Heart right ventricle (tissue), 16 donors: ENCODE measurements around the gene CRISP2. TPM values are rescaled to one million over a fixed set of nuclear protein-coding genes. Genes with fewer than 3 reads are reported as not detected.
"Not testable (repeated sequence)": the region's sequence is repeated elsewhere in the genome, so short reads cannot be mapped to it uniquely, and the experiment has no call there.

Experiments
- ATAC-seq, 8 donors: fragments of 200-7000 bp; cut with Tn5 transposase; one replicate each; pipeline ENCODE4 v1.9.1; 2020; ENCODE audit warnings: mild to moderate bottlenecking in 8 of 8, moderate library complexity in 8 of 8, moderate number of reproducible peaks in 1 of 8
- DNase-seq, 2 donors: peaks; one replicate each; pipeline ENCODE4 v3.0.0-alpha.2; 2020
- H3K27ac ChIP-seq, 10 donors: fragments of 200-600 bp; sonication (generic) in 2 of 10; one replicate each; pipeline versions ENCODE4 v1.5.0 to v1.8.0; 2020 to 2022; ENCODE audit warnings: mild to moderate bottlenecking in 3 of 10
- H3K27me3 ChIP-seq, 7 donors: fragments of 200-600 bp; one replicate each; pipeline ENCODE4 v1.8.0; 2021 to 2022; ENCODE audit warnings: mild to moderate bottlenecking in 2 of 7
- H3K36me3 ChIP-seq, 9 donors: fragments of 200-600 bp; sonication (generic) in 1 of 9; one replicate each; pipeline versions ENCODE4 v1.5.0 to v1.8.0; 2020 to 2022; ENCODE audit warnings: mild to moderate bottlenecking in 2 of 9
- H3K4me1 ChIP-seq, 9 donors: fragments of 200-600 bp; sonication (generic) in 1 of 9; one replicate each; pipeline versions ENCODE4 v1.5.0 to v1.8.0; 2020 to 2022; ENCODE audit warnings: mild to moderate bottlenecking in 4 of 9
- H3K4me3 ChIP-seq, 10 donors: fragments of 200-600 bp; sonication (generic) in 2 of 10; one replicate each; pipeline versions ENCODE4 v1.5.0 to v1.8.0; 2020 to 2022; ENCODE audit warnings: mild to moderate bottlenecking in 7 of 10, moderate library complexity in 2 of 10
- H3K9me3 ChIP-seq, 11 donors: fragments of 200-600 bp in 10 of 11; sonication (generic) in 2 of 11; one replicate each; pipeline versions ENCODE4 v1.5.0 to v1.8.0; 2013 to 2022; ENCODE audit warnings: mild to moderate bottlenecking in 2 of 11, control low read depth in 1 of 11, moderate library complexity in 1 of 11
- WGBS, 2 donors: extraction: QIAGEN DNeasy Blood & Tissue Kit; methylation state at CpG; one replicate each; pipeline ENCODE4 v1.1.7; 2013; ENCODE audit warnings: inconsistent platforms in 1 of 2; 5-methylcytosine and 5-hydroxymethylcytosine counted together
- intact Hi-C, 10 donors: fragments of 100-400 bp; cut with DNase I; formaldehyde crosslinking; loops; one replicate each; pipeline versions ENCODE4 v1.11.1 to v1.14.2; 2022
- polyA plus RNA-seq, 2 donors: library from polyadenylated mRNA; stranded (reverse); fragments of 200-250 nt; gene quantifications; one replicate each; pipeline ENCODE4 v1.2.3, GENCODE V29; 2013
- total RNA-seq, 10 donors: library from RNA; stranded (reverse); fragmentation: NEBNext Ultra II Directional in 3 of 10; extraction: Animal tissue kit (Norgen Biotek cat#: 25700) in 3 of 10; gene quantifications; one replicate each; pipeline versions ENCODE4 v1.2.1 to v1.2.4, GENCODE V29; 2021 to 2023
- TF ChIP-seq, protein P1 (sequence below), 9 donors: fragments of 200-600 bp; sonication (generic) in 2 of 9; IDR thresholded peaks; one replicate each; pipeline versions ENCODE4 v1.5.0 to v1.8.0; 2021 to 2022; ENCODE audit warnings: antibody characterized with exemption in 9 of 9, mild to moderate bottlenecking in 5 of 9, moderate library complexity in 1 of 9
- donor health status: Arrhythmogenic right ventricular cardiomyopathy.
- donor health status: ischemic (EF 13 %, LVEDD 7.1; RV severe dilation, severe dysfunction).
- donor health status: healthy with polysubstance abuse.
- donor health status: DM: no; HTN: yes; CAD: no.
- donor health status: DM: no; HTN: no; CAD: no.
- donor health status: ischemic (EF 25% LVEDD 6.9; RV normal size, moderate dysfunction).
- donor health status: ischemic (EF 25% LVEDD 5.7; RV mildly dilated, moderate dysfunction).
- donor health status: healthy.
- donor health status: DM: yes; HTN: yes; CAD: no.
- donor health status: Ischemic cardiomyopathy.
- donor health status: ischemic (EF 35%, LVEDD 5.7; RV mildly dilated, moderate dysfunction).
- donor health status: nonischemic (EF 11% LVEDD 7.7; RV severe dilation, severe dysfunction).
- donor health status: DM: yes; HTN: yes; CAD: no.
- donor health status: PGD.
- donor health status: ischemic (EF 29% LVEDD 5.4; RV normal size, mild dysfunction).
- donor health status: nonischemic (EF 23%, LVEDD 6.1; RV moderate dilation, normal function).

Gene CRISP2
- total and polyA plus RNA-seq, 12 donors: not detected

- H3K36me3 ChIP-seq: no peaks in the 10 kb centered on the region
- no peak overlapping the region for H3K4me3 ChIP-seq
- DNase-seq (no peak), ATAC-seq (no peak)
- TF ChIP-seq, protein P1, sequence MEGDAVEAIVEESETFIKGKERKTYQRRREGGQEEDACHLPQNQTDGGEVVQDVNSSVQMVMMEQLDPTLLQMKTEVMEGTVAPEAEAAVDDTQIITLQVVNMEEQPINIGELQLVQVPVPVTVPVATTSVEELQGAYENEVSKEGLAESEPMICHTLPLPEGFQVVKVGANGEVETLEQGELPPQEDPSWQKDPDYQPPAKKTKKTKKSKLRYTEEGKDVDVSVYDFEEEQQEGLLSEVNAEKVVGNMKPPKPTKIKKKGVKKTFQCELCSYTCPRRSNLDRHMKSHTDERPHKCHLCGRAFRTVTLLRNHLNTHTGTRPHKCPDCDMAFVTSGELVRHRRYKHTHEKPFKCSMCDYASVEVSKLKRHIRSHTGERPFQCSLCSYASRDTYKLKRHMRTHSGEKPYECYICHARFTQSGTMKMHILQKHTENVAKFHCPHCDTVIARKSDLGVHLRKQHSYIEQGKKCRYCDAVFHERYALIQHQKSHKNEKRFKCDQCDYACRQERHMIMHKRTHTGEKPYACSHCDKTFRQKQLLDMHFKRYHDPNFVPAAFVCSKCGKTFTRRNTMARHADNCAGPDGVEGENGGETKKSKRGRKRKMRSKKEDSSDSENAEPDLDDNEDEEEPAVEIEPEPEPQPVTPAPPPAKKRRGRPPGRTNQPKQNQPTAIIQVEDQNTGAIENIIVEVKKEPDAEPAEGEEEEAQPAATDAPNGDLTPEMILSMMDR (IDR thresholded peaks at IDR 0.05): no peak
- H3K4me1 ChIP-seq: no peaks in the 10 kb centered on the region
- no peak overlapping the region for H3K27ac ChIP-seq
- 59 to 61% methylated on average over 5 of the region's 5 CpGs for WGBS, 2 donors
- peaks cover 0 to 6% (median 0%) of the 10 kb centered on the region in 11 donors for H3K9me3 ChIP-seq
- intact Hi-C loops: no loop called here
- H3K27me3 ChIP-seq: no peaks in the 10 kb centered on the region
These were observed 46.2 kb downstream of the CRISP2 start for GRCh38 chr6:49666930-49667757.

DNA sequence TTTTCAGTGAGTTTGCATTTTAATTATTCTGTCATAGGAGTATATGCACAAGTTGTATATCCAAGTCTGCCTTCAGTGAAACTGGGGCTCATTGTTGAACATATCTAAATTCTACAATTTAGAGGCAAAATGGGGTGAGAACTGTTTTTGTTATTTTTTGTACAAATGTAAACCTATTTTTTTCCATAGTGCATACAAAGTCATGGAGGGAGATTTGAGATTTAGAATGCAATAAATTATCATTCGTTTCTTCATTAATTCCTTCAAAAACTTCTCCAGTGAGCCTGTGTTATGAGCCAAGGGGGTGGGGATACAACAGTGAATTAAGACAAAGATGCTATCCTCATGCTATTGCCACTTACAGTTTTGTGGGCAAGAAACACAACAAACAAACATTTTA is 46.9 kb downstream of the CRISP2 start:
- no peak for ATAC-seq
- WGBS, 2 donors: 51 to 63% methylated on average over 1 of the region's 1 CpG
- Histone ChIP-seq H3K4me3 (no peak overlapping the region), H3K27me3 (no peaks in the 10 kb centered on the region), H3K27ac (no peak overlapping the region), H3K9me3 (no peaks in the 10 kb centered on the region), H3K36me3 (no peaks in the 10 kb centered on the region), H3K4me1 (no peaks in the 10 kb centered on the region)
- DNase-seq: no peak
- TF ChIP-seq, protein P1 (IDR thresholded peaks at IDR 0.05): no peak
- intact Hi-C loops: no loop called here

GRCh38 chr6:49664817-49665216 is 48.5 kb downstream of the CRISP2 start:
- H3K27ac ChIP-seq: no peak overlapping the region
- TF ChIP-seq, protein P1 (IDR thresholded peaks at IDR 0.05): no peak
- H3K27me3 ChIP-seq: no peaks in the 10 kb centered on the region
- H3K4me3 ChIP-seq: no peak overlapping the region
- H3K9me3 ChIP-seq: no peaks in the 10 kb centered on the region
- DNase-seq (no peak), ATAC-seq (no peak)
- WGBS, 2 donors: 75 to 76% methylated on average over 3 of the region's 3 CpGs
- no peaks in the 10 kb centered on the region for H3K36me3 ChIP-seq
- no peaks in the 10 kb centered on the region for H3K4me1 ChIP-seq
- intact Hi-C loops: no loop called here

GRCh38 chr6:49664054-49664453 is 49.3 kb downstream of the CRISP2 start:
- intact Hi-C loops, H3K36me3 ChIP-seq, H3K27ac ChIP-seq, H3K4me3 ChIP-seq, DNase-seq, H3K4me1 ChIP-seq, ATAC-seq, H3K27me3 ChIP-seq, H3K9me3 ChIP-seq: not testable (repeated sequence)
- WGBS, 2 donors: 91 to 100% methylated on average over 1 of the region's 1 CpG

DNA sequence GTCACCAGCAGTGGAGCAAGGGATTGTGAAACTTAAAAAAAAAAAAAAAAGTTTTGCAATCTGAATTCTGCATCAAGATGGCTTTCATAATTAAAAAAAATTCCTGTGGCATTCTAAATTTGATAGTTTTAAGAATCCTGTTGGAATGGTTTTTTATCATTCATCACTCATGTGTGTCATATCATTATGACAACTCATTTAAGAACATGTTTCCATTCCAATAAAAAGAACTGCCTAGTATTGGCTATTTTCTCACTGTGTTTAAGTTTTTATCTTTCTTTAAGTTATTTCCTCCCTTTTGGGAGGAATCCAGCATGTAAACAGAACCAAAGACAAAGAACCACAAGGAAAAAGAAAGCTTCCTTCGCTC is 50.5 kb downstream of the CRISP2 start:
- intact Hi-C loops: no loop called here
- TF ChIP-seq, protein P1 (IDR thresholded peaks at IDR 0.05): no peak
- 38 to 40% methylated on average over 1 of the region's 1 CpG for WGBS, 2 donors
- H3K4me3 ChIP-seq: no peak overlapping the region
- H3K9me3 ChIP-seq: no peaks in the 10 kb centered on the region
- no peak for DNase-seq
- H3K27me3 ChIP-seq: peaks cover 0 to 2% (median 0%) of the 10 kb centered on the region in 7 donors
- no peaks in the 10 kb centered on the region for H3K36me3 ChIP-seq
- ATAC-seq: no peak
- no peaks in the 10 kb centered on the region for H3K4me1 ChIP-seq
- no peak overlapping the region for H3K27ac ChIP-seq
